MM.1S (cell line): Measurements from ENCODE around the gene PODNL1.

ENCODE experiments used
- CTCF ChIP-seq: fragments of 300-600 bp; sonication (generic); IDR thresholded peaks from 2 replicates; pipeline ENCODE4 v1.5.1; 2016; ENCODE audit warnings: antibody characterized with exemption, low read length, mixed read lengths
- EZH2phosphoT487 ChIP-seq: fragments of 300-600 bp; sonication (generic); IDR thresholded peaks from 2 replicates; pipeline ENCODE4 v1.6.1; 2018; ENCODE audit warnings: antibody characterized with exemption, low read length

- no peak for TF ChIP-seq CTCF
- no peak for TF ChIP-seq EZH2phosphoT487
These were observed 7.8 kb downstream of the PODNL1 start for GRCh38 chr19:13930402-13930801.
